K562 (cell line): ENCODE measurements around the gene TYSND1. TPM values are rescaled to one million over a fixed set of nuclear protein-coding genes. Genes with fewer than 3 reads are reported as not detected.

ENCODE experiments used
- ATAC-seq: fragments of 200-7000 bp; cut with Tn5 transposase; 3 replicates; pipeline ENCODE4 v1.9.1; 2020; ENCODE audit warnings: moderate library complexity
- BruUV-seq: library from RNA; stranded (reverse); fragments of 400-500 nt; replicated peaks from 2 replicates; lab custom pipeline; 2021; lab: Mats Ljungman, UMichigan
- CTCF ChIA-PET: fragments of 300-600 bp; formaldehyde crosslinking; extraction: SDS; loops from one replicate; lab custom pipeline; 2021; ENCODE audit warnings: low intra/inter-chr PET ratio; lab: Yijun Ruan, JAX
- POLR2A ChIA-PET: fragments of 300-600, 350-650 bp; sonication (Branson Sonifier 250); formaldehyde crosslinking; extraction: SDS; loops from one replicate; lab custom pipeline; 2021; ENCODE audit warnings: antibody characterized with exemption, inconsistent platforms; lab: Yijun Ruan, JAX
- DNase-seq, 4 experiments: peaks; one replicate each; pipeline versions ENCODE4 v3.0.0 to v3.0.0-alpha.2; 2011 to 2018; ENCODE audit warnings: low spot score in 3 of 4, mixed read lengths in 3 of 4; ENCODE audit errors: extremely low read depth in 1 of 4
- FAIRE-seq: peaks from 2 replicates; lab custom pipeline; 2011; peaks lifted over from hg19 to GRCh38; lab: Jason Lieb, UNC
- H2AFZ ChIP-seq: 2 replicates; pipeline ENCODE4 v1.6.0; 2011; ENCODE audit warnings: low read depth, low read length, control low read depth, inconsistent platforms
- H3K27ac ChIP-seq: fragments of 200-600 bp; 3 replicates; pipeline ENCODE4 v1.8.0; 2011; ENCODE audit warnings: low read depth, mild to moderate bottlenecking, control low read depth, inconsistent platforms, low read length, moderate library complexity, mixed read lengths; ENCODE audit errors: extremely low read depth
- H3K27me3 ChIP-seq, 2 experiments: fragments of 300-600 bp in 1 of 2; 2 replicates in 1 of 2; 3 replicates in 1 of 2; pipeline versions ENCODE4 v1.6.0 to v1.8.0; 2011; ENCODE audit warnings: inconsistent platforms in 2 of 2, low read length in 2 of 2, mild to moderate bottlenecking in 1 of 2, mixed read lengths in 1 of 2, moderate library complexity in 1 of 2; ENCODE audit not compliant: control insufficient read depth in 2 of 2, insufficient read depth in 2 of 2
- H3K36me3 ChIP-seq: fragments of 300-600 bp; 3 replicates; pipeline ENCODE4 v1.8.0; 2011; ENCODE audit warnings: mild to moderate bottlenecking, low read length, inconsistent platforms; ENCODE audit not compliant: control insufficient read depth, insufficient read depth
- H3K4me1 ChIP-seq, 2 experiments: fragments of 200-600 bp in 1 of 2; replicated peaks in 1 of 2; 2 replicates in 1 of 2; 3 replicates in 1 of 2; pipeline versions ENCODE4 v1.5.1 to v1.8.0; 2011; ENCODE audit warnings: inconsistent platforms in 2 of 2, low read length in 2 of 2, mild to moderate bottlenecking in 1 of 2, mixed read lengths in 1 of 2, moderate library complexity in 1 of 2; ENCODE audit not compliant: control insufficient read depth in 2 of 2, insufficient read depth in 2 of 2
- H3K4me2 ChIP-seq: 2 replicates; pipeline ENCODE4 v1.6.1; 2011; ENCODE audit warnings: low read length, control low read depth, inconsistent platforms, mixed read lengths; ENCODE audit not compliant: insufficient read depth
- H3K4me3 ChIP-seq: fragments of 200-600 bp; sonication (generic), shearing (Covaris generic); 2 replicates; pipeline ENCODE4 v1.5.1; 2016; ENCODE audit warnings: control low read depth, inconsistent platforms
- H3K79me2 ChIP-seq: fragments of 200-600 bp; 3 replicates; pipeline ENCODE4 v1.8.0; 2011; ENCODE audit warnings: low read length, inconsistent platforms; ENCODE audit not compliant: control insufficient read depth, insufficient read depth
- H3K9ac ChIP-seq, 2 experiments: 2 replicates each; pipeline versions ENCODE4 v1.6.0 to v1.6.1; 2011; ENCODE audit warnings: low read depth in 2 of 2, low read length in 2 of 2, control low read depth in 1 of 2, inconsistent platforms in 1 of 2, mild to moderate bottlenecking in 1 of 2, mixed read lengths in 1 of 2; ENCODE audit not compliant: insufficient read depth in 1 of 2
- H3K9me1 ChIP-seq: one replicate; pipeline ENCODE4 v1.6.0; 2011; ENCODE audit warnings: inconsistent platforms, mild to moderate bottlenecking, low read length, moderate library complexity; ENCODE audit not compliant: control insufficient read depth, insufficient read depth
- H3K9me3 ChIP-seq: replicated peaks from 2 replicates; pipeline ENCODE4 v1.5.1; 2011; ENCODE audit warnings: low read depth, low read length, inconsistent platforms; ENCODE audit not compliant: control insufficient read depth, insufficient read depth
- H4K20me1 ChIP-seq: replicated peaks from 2 replicates; pipeline ENCODE4 v1.6.1; 2011; ENCODE audit warnings: low read length, inconsistent platforms, mixed read lengths; ENCODE audit not compliant: control insufficient read depth, insufficient read depth
- CC2D1A ChIP-seq: fragments of 450-650 bp; IDR thresholded peaks from 2 replicates; pipeline ENCODE4 v1.6.1; 2017; ENCODE audit warnings: mild to moderate bottlenecking
- CHAMP1 ChIP-seq: fragments of 450-650 bp; IDR thresholded peaks from 2 replicates; pipeline ENCODE4 v1.6.1; 2016; ENCODE audit warnings: mild to moderate bottlenecking
- MLX ChIP-seq, 2 experiments: fragments of 450-650 bp in 1 of 2; sonication (generic) in 1 of 2; formaldehyde crosslinking; conservative IDR thresholded peaks; 2 replicates each; pipeline versions ENCODE4 v1.4.0 to v1.8.1; 2020 to 2022; ENCODE audit warnings: mild to moderate bottlenecking in 1 of 2, missing genetic modification reagents in 1 of 2
- MYBL2 ChIP-seq, 2 experiments: fragments of 450-650 bp in 1 of 2; sonication (generic) in 1 of 2; formaldehyde crosslinking in 1 of 2; IDR thresholded peaks; 2 replicates each; pipeline versions ENCODE4 v1.6.1 to v1.8.1; 2017 to 2022; ENCODE audit warnings: borderline replicate concordance in 1 of 2, inconsistent platforms in 1 of 2, low read depth in 1 of 2, mild to moderate bottlenecking in 1 of 2, missing genetic modification reagents in 1 of 2, moderate library complexity in 1 of 2
- PHB2 ChIP-seq: fragments of 450-650 bp; IDR thresholded peaks from 2 replicates; pipeline ENCODE4 v1.6.1; 2017; ENCODE audit warnings: low read depth
- THRA ChIP-seq: fragments of 450-650 bp; IDR thresholded peaks from 2 replicates; pipeline ENCODE4 v1.6.1; 2017; ENCODE audit warnings: mild to moderate bottlenecking, moderate library complexity
- ZNF707 ChIP-seq: fragments of 250-450 bp; sonication (Bioruptor Pico); conservative IDR thresholded peaks from 2 replicates; pipeline ENCODE4 v1.8.0; 2022; ENCODE audit warnings: inconsistent platforms, mild to moderate bottlenecking, moderate library complexity
- WGBS: fragments of 100-300 bp; shearing (Covaris generic); methylation state at CpG from one replicate; pipeline ENCODE4 v1.1.6; 2016; ENCODE audit warnings: low coverage, mixed read lengths; ENCODE audit not compliant: insufficient coverage; ENCODE audit errors: missing lambda C conversion rate; 5-methylcytosine and 5-hydroxymethylcytosine counted together
- in situ Hi-C: fragments of 300-500 bp; cut with MboI; formaldehyde crosslinking; loops from 4 replicates; pipeline ENCODE4 v1.15.0; 2018; ENCODE audit warnings: inconsistent platforms, mixed read lengths
- intact Hi-C: fragments of 100-400 bp; cut with micrococcal nuclease; formaldehyde crosslinking; loops from 2 replicates; pipeline ENCODE4 v1.14.2; 2022
- polyA plus RNA-seq, 8 experiments: library from polyadenylated mRNA; depleted of rRNA in 4 of 8; stranded (reverse) in 5 of 8; unstranded in 3 of 8; fragments of >200 nt; fragmentation: Nextera tagmentation in 2 of 8; fragmentation: Illumina TruSeq in 1 of 8; extraction: Ambion mirVana in 2 of 8; extraction: Trizol in 1 of 8; gene quantifications; 2 replicates each; pipeline versions ENCODE4 v1.2.1 to v1.2.3, GENCODE V29; 2011 to 2014; ENCODE audit warnings: inconsistent platforms in 1 of 8, missing spikeins in 1 of 8
- total RNA-seq, 7 experiments: library from RNA; depleted of rRNA in 6 of 7; stranded (reverse); fragments of >200 nt in 6 of 7; fragmentation: Illumina TruSeq in 2 of 7; extraction: Trizol in 2 of 7; gene quantifications; 2 replicates each; pipeline versions ENCODE4 v1.2.1 to v1.2.3, GENCODE V29; 2011 to 2021; ENCODE audit warnings: low replicate concordance in 1 of 7

The TYSND1 gene
- total and polyA plus RNA-seq, 9 of the 15 experiments (the other 6 are each of a cell fraction or from before 2014, with no cell fraction given), result 0.60 to 2.0 (median 1.3) TPM

GRCh38 chr10:70186090-70186489 is 39.6 kb upstream of the TYSND1 start:
- no peak for TF ChIP-seq MYBL2 (IDR thresholded peaks at IDR 0.05; ENCODE audit: low read depth)
- no peak for TF ChIP-seq MYBL2 (CRISPR knock-in tag; IDR thresholded peaks at IDR 0.05; ENCODE audit: borderline replicate concordance)
- no peak for TF ChIP-seq ZNF707 (CRISPR knock-in tag)
- no peak for TF ChIP-seq CC2D1A
- TF ChIP-seq CHAMP1, result no peak
- TF ChIP-seq PHB2, result no peak
- TF ChIP-seq THRA, result no peak
- no peak for TF ChIP-seq MLX (CRISPR knock-in tag; conservative IDR thresholded peaks at IDR 0.05)
- ATAC-seq, result no peak
- no peaks in the 10 kb centered on the region for H3K4me1 ChIP-seq
- no peak for DNase-seq
- no peak overlapping the region for H3K9ac ChIP-seq
- in situ Hi-C loops, result no loop called here
- POLR2A ChIA-PET, result interaction anchor here (1.2 to 1.5 kb wide), 2 partner anchors 10 to 13 kb away, joined by 3 to 5 read pairs; no protein-coding TSS in a partner anchor
- CTCF ChIA-PET, result no interaction called here
- H3K4me2 ChIP-seq, result no peak overlapping the region
- no TSS peak for BruUV-seq
- H3K79me2 ChIP-seq, result no peaks in the 10 kb centered on the region
- H3K9me3 ChIP-seq, result no peaks in the 10 kb centered on the region
- H2AFZ ChIP-seq, result no peak overlapping the region
- no peaks in the 10 kb centered on the region for H4K20me1 ChIP-seq
- no peak overlapping the region for H3K4me3 ChIP-seq
- 1% methylated on average over 5 of the region's 5 CpGs for WGBS
- intact Hi-C loops, result no loop called here
- no peaks in the 10 kb centered on the region for H3K36me3 ChIP-seq
- peaks cover 11 to 16% of the 10 kb centered on the region in 2 experiments for H3K27me3 ChIP-seq
- FAIRE-seq, result no peak
- no peak overlapping the region for H3K27ac ChIP-seq
- H3K9me1 ChIP-seq, result no peaks in the 10 kb centered on the region
